Left lung (tissue), 10 donors: Measurements from ENCODE around the gene CPN2. TPM values are rescaled to one million over a fixed set of nuclear protein-coding genes. Genes with fewer than 3 reads are reported as not detected.
A peak's percentile ranks its signal among the peaks of the same experiment; 100 is the strongest.

ENCODE experiments used
- ATAC-seq: fragments of 200-7000 bp; cut with Tn5 transposase; one replicate; pipeline ENCODE4 v1.9.1; 2020; ENCODE audit warnings: moderate library complexity
- DNase-seq, 4 donors: peaks; one replicate each; pipeline ENCODE4 v3.0.0-alpha.2; 2013 to 2020
- H3K27ac ChIP-seq, 2 donors: fragments of 200-600 bp; sonication (generic) in 1 of 2; one replicate each; pipeline versions ENCODE4 v1.5.0 to v1.8.0; 2020 to 2021
- H3K27me3 ChIP-seq, 2 donors: fragments of 200-600 bp; sonication (generic) in 1 of 2; one replicate each; pipeline versions ENCODE4 v1.5.0 to v1.8.0; 2020 to 2021
- H3K36me3 ChIP-seq, 2 donors: fragments of 200-600 bp; sonication (generic) in 1 of 2; one replicate each; pipeline versions ENCODE4 v1.5.0 to v1.8.0; 2020 to 2021
- H3K4me1 ChIP-seq, 2 donors: fragments of 200-600 bp; one replicate each; pipeline ENCODE4 v1.8.0; 2021
- H3K4me3 ChIP-seq, 2 donors: fragments of 200-600 bp; sonication (generic) in 1 of 2; one replicate each; pipeline versions ENCODE4 v1.5.0 to v1.8.0; 2020 to 2021; ENCODE audit warnings: mild to moderate bottlenecking in 1 of 2
- H3K9me3 ChIP-seq, 2 donors: fragments of 200-600 bp; sonication (generic) in 1 of 2; one replicate each; pipeline versions ENCODE4 v1.5.0 to v1.8.0; 2020 to 2021
- intact Hi-C, 2 donors: fragments of 100-400 bp; cut with DNase I; formaldehyde crosslinking; loops; one replicate each; pipeline versions ENCODE4 v1.11.2 to v1.14.2; 2022
- polyA plus RNA-seq, 6 donors: library from polyadenylated mRNA; unstranded; fragments of 120-200 nt; gene quantifications; one replicate each; pipeline ENCODE4 v1.2.1, GENCODE V29; 2013; ENCODE audit not compliant: insufficient read length in 6 of 6
- total RNA-seq, 2 donors: library from RNA; stranded (reverse); fragmentation: NEBNext Ultra II Directional; extraction: Animal tissue kit (Norgen Biotek cat#: 25700); gene quantifications; one replicate each; pipeline ENCODE4 v1.2.1, GENCODE V29; 2021
- TF ChIP-seq, protein P1 (sequence below), 2 donors: fragments of 200-600 bp; sonication (generic) in 1 of 2; IDR thresholded peaks; one replicate each; pipeline versions ENCODE4 v1.5.0 to v1.8.0; 2021; ENCODE audit warnings: antibody characterized with exemption in 2 of 2
- donor health status: DM: no; HTN: yes; CAD: no.
- donor health status: DM: no; HTN: no; CAD: no.

CPN2 gene
- total and polyA plus RNA-seq, 8 donors, result not detected

DNA sequence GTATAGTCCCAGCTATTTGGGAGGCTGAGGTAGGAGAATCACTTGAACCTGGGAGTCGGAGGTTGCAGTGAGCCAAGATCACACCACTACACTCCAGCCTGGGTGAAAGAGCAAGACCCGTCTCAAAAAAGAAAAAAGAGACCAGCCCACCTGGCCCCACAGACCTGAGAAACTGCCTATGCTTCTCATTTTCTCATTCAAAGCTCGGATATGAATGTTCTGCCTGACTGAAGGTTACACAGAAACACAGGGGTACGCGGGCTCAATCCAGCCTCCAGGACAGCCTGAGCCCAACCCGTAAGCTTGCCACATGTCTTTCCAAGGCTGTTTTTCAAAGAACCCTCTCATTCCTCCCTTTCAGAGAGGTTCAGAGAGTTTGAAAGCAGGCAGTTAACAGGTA, 28.1 kb upstream of the CPN2 start:
- H3K27me3 ChIP-seq, result peaks cover 0 to 47% of the 10 kb centered on the region in 2 donors

DNA sequence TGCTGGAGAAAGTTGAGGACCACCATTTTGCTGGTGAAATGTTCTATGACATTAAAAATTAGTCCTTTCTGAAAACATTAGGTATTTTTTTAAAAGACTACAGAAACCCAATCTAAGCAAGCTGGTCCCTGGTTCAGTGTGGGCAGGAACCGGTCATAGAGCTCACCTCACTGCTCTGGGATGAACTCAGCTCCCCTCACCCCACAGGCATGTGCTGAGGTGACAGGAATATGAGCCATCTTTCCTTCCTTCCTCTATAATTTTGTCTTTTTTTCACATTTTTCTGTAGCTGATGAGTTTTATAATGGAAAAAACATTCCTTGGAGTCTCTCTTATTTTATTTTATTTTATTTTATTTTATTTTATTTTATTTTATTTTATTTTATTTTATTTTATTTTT, 26.6 kb upstream of the CPN2 start:
- H3K4me1 ChIP-seq, result no peaks in the 10 kb centered on the region
- TF ChIP-seq, protein P1, sequence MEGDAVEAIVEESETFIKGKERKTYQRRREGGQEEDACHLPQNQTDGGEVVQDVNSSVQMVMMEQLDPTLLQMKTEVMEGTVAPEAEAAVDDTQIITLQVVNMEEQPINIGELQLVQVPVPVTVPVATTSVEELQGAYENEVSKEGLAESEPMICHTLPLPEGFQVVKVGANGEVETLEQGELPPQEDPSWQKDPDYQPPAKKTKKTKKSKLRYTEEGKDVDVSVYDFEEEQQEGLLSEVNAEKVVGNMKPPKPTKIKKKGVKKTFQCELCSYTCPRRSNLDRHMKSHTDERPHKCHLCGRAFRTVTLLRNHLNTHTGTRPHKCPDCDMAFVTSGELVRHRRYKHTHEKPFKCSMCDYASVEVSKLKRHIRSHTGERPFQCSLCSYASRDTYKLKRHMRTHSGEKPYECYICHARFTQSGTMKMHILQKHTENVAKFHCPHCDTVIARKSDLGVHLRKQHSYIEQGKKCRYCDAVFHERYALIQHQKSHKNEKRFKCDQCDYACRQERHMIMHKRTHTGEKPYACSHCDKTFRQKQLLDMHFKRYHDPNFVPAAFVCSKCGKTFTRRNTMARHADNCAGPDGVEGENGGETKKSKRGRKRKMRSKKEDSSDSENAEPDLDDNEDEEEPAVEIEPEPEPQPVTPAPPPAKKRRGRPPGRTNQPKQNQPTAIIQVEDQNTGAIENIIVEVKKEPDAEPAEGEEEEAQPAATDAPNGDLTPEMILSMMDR (IDR thresholded peaks at IDR 0.05), result no peak
- DNase-seq, result no peak
- no peak overlapping the region for H3K4me3 ChIP-seq
- H3K9me3 ChIP-seq, result no peaks in the 10 kb centered on the region
- H3K36me3 ChIP-seq, result no peaks in the 10 kb centered on the region
- H3K27me3 ChIP-seq, result peaks cover 0 to 50% of the 10 kb centered on the region in 2 donors
- no peak overlapping the region for H3K27ac ChIP-seq
- intact Hi-C loops, result no loop called here
- no peak for ATAC-seq

More for the DNA sequence above, 28.1 kb upstream of the CPN2 start:
- TF ChIP-seq, protein P1 (IDR thresholded peaks at IDR 0.05), result no peak
- DNase-seq (no peak), ATAC-seq (no peak)
- Histone ChIP-seq H3K9me3 (no peaks in the 10 kb centered on the region), H3K27ac (no peak overlapping the region), H3K4me3 (no peak overlapping the region), H3K4me1 (no peaks in the 10 kb centered on the region), H3K36me3 (no peaks in the 10 kb centered on the region)
- intact Hi-C loops, result no loop called here

- no peak for ATAC-seq
- intact Hi-C loops, result no loop called here
Observed at GRCh38 chr3:194376241-194376560, 25.1 kb upstream of the CPN2 start.

DNA sequence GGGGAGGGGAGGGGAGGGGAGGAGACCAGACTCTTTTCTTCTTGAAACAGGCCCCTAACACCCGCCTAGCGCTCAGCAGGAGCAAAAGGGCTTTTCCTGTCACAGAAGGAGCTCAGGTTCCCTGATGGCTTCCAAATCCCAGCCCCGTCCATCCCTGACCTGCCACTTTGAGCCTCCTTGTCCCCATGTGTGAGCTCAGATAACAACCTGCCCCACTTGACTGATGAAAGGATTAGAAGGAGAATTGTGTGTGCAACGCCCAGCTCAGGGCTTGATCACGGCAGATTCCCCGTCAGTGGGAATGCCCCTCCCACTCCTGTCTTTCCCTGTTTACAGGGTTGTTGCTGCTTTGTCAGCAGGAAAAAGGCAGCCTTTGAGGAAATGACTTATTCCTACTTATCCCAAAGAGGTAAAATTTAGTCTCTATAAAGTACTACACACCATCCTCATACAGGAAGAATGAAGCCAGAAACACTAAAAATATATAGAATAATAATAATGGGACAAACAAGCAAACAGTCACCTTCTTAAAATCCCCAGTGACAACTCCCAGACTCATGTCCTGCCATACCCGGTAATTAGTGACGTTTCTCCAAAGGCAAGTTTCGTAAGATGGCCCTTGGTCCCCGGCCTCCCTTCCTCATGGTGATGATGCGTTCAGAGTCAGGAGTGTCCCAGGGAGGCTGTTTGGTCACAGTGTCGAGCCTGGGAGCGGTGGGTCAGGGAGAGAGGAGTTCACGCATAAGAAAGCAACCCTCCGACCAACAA, 24.5 kb upstream of the CPN2 start:
- intact Hi-C loops, result no loop called here
- no peak overlapping the region for H3K27ac ChIP-seq
- no peak overlapping the region for H3K4me3 ChIP-seq
- H3K9me3 ChIP-seq, result no peaks in the 10 kb centered on the region
- no peaks in the 10 kb centered on the region for H3K4me1 ChIP-seq
- no peaks in the 10 kb centered on the region for H3K36me3 ChIP-seq
- DNase-seq (no peak), ATAC-seq (no peak)
- peaks cover 0 to 42% of the 10 kb centered on the region in 2 donors for H3K27me3 ChIP-seq
- TF ChIP-seq, protein P1 (IDR thresholded peaks at IDR 0.05), result no peak

More at GRCh38 chr3:194376241-194376560, 25.1 kb upstream of the CPN2 start:
- Histone ChIP-seq H3K4me3 (no peak overlapping the region), H3K4me1 (no peaks in the 10 kb centered on the region), H3K27ac (no peak overlapping the region), H3K27me3 (peaks cover 0 to 44% of the 10 kb centered on the region in 2 donors), H3K9me3 (no peaks in the 10 kb centered on the region), H3K36me3 (no peaks in the 10 kb centered on the region)
- TF ChIP-seq, protein P1 (IDR thresholded peaks at IDR 0.05), result no peak
- no peak for DNase-seq

DNA sequence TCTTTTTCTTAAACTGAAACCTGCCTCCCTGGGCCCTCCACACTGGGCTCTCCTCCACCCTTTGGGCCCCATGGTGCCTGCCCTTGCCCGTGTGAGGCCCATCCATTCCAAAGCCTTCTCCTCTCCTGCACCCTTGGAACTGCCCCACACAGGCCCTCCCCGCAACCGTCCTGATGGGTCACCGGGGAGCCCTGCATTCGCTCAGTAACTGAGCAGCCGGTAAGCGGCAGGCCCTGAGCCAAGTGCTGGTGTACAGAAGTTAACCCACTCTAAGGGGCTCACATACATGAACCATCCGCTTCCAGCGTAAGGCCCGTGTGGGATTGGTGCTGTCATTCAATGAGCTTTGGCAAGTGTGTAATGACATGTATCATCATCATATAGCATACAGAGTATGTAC, 23.8 kb upstream of the CPN2 start:
- TF ChIP-seq, protein P1 (IDR thresholded peaks at IDR 0.05), result no peak
- Histone ChIP-seq H3K9me3 (no peaks in the 10 kb centered on the region), H3K27me3 (peaks cover 0 to 49% of the 10 kb centered on the region in 2 donors), H3K4me3 (no peak overlapping the region), H3K36me3 (no peaks in the 10 kb centered on the region), H3K27ac (no peak overlapping the region), H3K4me1 (no peaks in the 10 kb centered on the region)
- intact Hi-C loops, result no loop called here
- DNase-seq (peak in 1 of 4 donors; percentile 48), ATAC-seq (no peak)
